GM19452 (cell line): Measurements from ENCODE around the gene MISP.
"Not testable (repeated sequence)": the region's sequence is repeated elsewhere in the genome, so short reads cannot be mapped to it uniquely, and the experiment has no call there.

Source experiments
- ATAC-seq: cut with Tn5 transposase; IDR thresholded peaks from one replicate; pipeline ENCODE4 v1.9.1; 2021; ENCODE audit not compliant: unreplicated experiment

MISP gene, protein sequence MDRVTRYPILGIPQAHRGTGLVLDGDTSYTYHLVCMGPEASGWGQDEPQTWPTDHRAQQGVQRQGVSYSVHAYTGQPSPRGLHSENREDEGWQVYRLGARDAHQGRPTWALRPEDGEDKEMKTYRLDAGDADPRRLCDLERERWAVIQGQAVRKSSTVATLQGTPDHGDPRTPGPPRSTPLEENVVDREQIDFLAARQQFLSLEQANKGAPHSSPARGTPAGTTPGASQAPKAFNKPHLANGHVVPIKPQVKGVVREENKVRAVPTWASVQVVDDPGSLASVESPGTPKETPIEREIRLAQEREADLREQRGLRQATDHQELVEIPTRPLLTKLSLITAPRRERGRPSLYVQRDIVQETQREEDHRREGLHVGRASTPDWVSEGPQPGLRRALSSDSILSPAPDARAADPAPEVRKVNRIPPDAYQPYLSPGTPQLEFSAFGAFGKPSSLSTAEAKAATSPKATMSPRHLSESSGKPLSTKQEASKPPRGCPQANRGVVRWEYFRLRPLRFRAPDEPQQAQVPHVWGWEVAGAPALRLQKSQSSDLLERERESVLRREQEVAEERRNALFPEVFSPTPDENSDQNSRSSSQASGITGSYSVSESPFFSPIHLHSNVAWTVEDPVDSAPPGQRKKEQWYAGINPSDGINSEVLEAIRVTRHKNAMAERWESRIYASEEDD

DNA sequence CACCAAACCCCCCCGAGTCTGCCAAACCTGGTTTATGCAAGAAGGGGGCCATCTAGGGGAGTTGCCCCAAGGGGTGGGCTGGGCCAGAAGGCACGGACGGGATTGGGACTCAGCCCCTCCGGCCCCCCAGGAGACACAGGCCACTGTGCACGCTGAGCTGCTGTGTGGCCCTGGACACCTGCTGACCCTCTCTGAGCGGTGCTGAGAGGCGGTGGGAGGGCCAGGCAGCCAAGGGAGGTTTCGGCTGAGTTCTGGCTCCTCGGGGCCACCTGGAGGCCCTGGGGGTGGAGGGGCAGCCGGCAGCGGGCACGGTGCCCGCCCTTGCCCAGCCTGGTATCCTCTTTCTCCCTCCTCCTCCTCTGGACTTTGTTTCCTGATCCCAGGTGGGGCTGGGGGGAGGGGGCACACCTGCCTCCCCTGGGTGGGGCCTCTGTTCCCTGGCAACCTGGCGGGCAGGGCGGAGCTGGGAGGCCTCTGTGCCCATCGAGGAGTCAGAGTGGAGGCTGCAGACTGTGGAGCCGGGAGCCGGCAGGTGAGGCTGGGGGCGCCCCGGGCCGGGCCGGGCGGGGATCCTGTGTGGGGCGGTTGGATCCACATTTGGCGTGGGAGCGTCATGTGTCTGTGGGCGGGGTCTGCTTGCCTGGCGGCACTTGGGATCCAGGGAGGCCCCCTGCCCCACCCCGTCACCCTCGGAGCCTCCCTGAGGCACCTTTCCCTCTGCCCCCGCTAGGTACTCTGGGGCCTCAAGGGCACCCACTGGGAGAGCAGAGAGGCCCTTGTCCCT lies at the start of gene MISP:
TSS of gene MISP (plus strand) at position 473 of the 784 bp plus-strand sequence. CDS start 5,835 bp downstream, outside the sequence.
- no peak for ATAC-seq

DNA sequence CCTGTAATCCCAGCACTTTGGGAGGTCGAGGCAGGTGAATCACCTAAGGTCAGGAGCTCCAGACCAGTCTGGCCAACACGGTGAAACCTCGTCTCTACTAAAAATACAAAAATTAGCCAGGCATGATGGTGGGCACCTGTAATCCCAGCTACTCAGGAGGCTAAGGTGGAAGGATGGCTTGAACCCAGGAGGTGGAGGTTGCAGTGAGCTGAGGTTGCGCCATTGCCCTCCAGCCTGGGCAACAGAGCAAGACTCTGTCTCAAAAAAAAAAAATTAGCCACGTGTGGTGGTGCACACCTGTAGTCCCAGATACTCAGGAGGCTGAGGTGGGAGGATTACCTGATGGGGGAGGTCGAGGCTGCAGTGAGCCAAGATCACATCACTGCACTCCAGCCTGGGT lies 48.1 kb upstream of the MISP start:
- not testable (repeated sequence) for ATAC-seq

DNA sequence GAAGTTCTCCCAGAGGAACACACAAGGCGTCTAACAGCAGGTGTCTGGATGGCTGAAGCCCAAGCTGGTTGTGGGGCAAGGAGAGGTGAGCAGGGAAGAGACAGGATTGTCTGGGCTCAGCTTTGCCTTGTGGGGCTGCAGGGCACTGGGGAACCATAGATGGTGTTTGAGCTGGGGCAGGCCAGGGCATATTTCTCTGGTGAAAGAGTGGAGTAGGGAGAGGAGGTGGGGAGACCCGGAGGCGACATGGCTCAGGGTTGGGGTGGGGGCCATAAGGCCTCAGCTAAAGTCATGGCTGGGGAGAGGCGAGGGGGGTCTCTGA lies 47.6 kb upstream of the MISP start:
- ATAC-seq: no peak

DNA sequence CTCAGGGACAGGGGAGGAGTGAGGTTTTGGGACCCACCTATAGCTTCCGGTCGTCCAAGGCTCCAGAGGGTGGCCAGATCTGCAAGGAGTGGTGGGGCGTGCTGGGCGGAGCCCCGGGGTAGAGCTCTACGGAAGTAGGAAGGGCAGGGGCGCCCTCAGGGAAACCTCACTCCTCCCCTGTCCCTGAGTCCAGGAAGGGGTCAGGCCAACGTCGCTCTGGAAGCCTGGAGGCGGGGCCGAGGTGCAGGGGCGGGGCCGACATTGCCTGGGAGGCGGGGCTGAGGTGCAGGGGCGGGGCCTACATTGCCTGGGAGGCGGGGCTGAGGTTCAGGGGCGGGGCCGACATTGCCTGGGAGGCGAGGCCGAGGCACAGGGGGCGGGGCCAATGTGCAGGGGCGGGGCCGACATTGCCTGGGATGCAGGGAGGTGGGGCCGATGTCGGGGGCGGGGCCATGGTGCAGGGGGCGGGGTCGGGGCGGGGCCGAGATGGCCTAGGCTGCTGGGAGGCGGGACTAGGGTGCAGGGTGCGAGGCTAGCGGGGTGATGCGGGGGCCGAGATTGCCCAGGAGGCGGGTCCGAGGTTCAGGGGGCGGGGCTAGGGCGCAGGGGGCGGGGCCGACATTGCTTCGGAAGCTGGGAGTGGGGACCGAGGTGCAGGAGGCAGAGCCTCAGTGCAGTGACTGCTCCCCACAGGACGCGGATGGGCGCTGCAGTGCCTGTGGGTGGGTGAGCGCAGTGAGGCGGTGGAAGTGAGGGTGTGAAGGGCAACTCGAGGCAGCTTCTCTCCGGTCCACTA lies 47.1 kb upstream of the MISP start:
- no peak for ATAC-seq

DNA sequence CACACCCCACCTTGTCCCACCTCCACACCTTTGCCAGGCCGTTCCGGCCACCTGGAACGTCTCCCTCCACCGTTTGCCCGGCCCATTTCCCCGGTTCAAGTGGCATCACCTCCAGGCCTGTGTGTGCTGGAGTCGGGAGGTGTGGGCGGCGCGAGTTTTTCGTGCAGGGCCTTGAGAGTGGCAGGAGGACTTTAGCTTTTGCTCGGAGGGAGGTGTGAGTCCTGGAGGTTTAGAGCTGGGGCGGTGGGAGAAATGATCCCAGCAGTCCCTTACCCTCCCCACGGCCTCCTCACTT lies 46.5 kb upstream of the MISP start:
- ATAC-seq: no peak

DNA sequence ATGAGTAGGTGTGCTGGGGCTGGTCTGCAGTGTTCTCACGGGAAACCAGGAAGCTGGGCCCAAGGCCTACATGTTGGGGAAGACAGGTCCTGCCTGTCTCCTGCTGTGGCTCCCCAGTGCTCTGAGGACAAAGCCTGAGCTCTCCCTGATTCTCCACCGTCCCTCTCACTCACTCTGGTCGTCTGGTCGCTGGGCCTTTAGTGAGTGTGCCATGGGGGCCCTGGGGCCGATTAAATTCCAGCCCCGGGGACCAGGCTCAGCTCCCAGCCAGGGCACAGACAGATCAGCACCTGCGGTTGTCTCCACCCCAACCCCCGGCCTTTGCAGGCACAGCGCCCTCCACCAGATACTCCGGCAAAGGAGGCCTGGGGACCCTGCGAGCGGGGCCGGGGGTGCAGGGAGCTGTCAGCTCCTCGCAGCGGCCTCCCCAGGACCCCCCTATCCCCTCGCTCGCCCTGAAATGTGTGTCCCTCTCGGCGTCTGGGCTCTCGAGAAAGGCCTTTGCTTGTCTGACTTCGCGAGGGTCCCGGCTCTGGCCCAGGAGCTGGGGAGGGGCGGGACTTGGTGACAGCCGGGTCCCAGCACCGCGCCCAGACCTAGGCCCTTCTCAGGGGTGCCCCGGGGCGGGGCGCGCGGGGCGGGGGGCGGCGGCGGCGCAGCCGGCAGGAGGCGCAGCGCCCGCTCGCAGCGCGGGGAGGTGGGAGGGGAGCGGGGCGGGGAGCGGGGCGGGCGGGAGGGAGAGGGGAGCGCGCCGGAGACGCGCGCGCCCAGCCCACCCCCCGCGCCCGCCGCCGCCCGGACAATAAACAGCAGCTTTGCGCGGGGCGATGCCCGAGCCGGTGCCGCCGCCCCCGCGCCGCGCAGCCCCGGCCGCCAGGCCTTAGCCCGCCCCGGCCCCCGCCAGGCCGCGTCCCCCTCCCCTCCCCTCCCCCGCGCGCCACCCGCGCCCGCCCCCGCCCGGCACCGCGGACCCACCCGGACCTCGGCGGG lies 42.5 kb upstream of the MISP start, which contains the start of gene PALM:
TSS of gene PALM (plus strand) at position 782 of the 990 bp plus-strand sequence. CDS start 212 bp downstream, outside the sequence.
- no peak for ATAC-seq

DNA sequence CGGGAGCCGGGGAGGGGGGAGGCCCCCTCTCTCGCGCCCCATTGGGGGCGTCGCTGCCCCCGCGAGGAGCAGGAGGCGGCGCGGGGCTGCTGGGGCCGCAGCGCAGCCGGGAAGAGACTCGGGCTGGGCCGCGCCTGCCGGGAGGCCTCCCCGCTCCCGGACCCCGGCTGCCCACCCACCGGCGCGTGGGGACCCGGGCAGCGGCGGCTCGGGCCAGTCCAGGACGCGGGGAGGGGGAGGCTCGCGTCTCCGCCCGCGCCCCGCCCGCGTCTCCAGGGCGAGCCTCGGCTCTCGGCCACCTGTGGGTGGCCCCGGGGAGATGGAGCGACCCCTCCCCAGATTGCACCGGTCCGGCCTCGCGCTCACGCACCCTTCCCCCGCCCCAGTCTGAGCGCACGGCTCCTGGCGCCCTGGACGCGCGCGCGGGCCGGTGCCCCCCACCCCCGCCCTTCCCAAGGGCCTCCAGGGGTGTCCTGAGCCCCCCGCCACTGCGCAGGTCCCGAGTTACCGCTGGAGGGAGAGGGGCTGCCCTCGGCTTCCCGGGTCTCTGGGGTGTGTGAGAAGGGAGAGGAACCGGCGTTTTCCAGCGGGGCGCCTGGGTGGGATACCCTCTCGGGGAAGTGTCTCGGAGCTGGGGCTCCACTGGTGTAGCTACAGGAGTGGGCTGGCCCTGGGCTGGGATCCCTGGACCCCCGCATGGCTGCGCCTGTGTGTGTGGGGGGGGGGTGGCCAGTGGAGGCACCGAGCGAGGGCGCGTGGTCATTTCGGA lies 41.5 kb upstream of the MISP start:
- ATAC-seq: no peak

DNA sequence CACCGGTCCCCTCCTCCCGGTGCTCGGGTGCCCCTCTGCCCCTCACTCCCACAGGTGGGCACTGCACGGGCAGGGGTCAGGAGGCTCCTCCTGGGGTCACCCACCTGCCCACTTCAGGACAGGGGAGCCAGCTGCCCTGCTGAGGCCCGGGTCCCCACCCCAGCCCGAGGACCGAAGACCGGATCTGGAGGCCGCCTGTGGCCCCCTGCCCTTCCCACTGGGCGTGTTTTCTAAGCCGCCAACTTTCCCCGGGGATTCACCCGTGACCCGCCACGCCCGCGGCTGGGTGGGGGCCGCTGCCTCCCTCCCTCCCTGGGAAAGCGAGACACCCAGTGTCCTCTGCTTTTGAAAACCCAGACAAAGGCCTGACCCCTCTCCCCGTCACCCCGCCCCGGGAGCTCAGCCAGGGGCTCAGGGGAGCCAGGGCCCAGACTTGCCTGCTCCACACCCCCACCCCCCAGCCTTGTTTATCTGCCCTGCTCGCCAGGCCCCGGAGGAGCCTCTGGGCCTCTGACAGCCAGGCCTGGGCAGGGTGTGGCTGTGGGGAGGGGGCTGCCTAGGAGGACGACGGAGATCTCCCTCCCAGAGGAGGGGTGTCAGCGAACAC lies 40.8 kb upstream of the MISP start:
- no peak for ATAC-seq

DNA sequence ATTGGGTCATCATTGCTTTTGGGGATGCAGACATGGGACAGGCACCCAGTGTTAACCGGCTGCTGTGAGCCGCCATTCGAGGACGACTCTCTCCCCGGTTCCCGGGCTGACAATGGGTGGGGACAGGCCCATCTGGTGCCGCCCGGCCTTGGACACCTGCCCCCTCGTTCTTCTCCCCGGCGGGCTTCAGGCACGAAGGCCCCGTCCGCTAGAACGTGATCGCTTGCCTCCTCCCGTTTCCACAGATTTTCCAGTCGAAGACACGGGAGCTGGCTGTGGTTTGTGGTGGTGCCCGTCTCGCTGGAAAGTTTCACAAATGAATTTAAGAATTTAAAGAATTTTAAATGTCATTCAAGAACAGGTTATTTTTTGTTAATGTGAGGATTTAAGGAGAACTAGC lies 40.1 kb upstream of the MISP start:
- no peak for ATAC-seq

DNA sequence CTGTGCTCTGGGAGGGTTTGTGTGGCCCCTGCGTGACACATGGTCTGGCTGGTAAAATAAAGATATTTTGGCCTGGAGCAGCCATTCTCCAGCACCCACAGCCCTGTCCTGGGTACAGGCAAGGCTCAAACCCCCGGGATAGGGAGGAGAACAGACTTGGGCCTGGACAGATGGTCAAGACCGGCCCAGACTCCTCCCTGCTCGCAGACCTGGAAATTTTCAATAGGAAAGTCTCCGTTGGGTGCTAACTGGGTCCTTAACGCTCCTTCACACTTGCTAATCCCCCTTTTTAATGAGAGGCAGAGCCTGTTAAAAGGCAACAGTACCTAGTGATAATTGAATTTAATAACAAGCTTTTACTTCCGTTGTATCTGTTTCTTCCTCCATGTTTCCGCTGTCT lies 39.7 kb upstream of the MISP start:
- ATAC-seq: no peak

DNA sequence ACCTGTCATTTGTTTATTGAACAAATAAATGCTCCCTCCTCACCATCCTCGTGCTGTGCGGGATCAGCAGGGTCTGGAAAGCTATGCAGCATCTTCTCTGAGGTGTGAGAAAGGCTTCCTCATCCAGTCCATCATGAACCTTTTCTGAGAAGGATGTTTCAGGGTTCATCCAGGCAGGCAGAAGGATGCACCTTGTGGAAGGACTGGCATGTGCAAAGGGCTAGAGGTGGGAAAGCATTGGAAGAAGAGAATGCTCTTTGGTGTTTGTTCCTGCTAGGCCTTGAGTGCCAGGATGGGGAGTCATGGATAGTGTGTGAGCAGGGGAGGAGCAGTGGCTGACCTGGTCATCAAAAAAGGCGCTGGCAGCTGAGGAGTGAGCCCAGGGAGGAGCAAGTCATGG lies 35.6 kb upstream of the MISP start:
- no peak for ATAC-seq

DNA sequence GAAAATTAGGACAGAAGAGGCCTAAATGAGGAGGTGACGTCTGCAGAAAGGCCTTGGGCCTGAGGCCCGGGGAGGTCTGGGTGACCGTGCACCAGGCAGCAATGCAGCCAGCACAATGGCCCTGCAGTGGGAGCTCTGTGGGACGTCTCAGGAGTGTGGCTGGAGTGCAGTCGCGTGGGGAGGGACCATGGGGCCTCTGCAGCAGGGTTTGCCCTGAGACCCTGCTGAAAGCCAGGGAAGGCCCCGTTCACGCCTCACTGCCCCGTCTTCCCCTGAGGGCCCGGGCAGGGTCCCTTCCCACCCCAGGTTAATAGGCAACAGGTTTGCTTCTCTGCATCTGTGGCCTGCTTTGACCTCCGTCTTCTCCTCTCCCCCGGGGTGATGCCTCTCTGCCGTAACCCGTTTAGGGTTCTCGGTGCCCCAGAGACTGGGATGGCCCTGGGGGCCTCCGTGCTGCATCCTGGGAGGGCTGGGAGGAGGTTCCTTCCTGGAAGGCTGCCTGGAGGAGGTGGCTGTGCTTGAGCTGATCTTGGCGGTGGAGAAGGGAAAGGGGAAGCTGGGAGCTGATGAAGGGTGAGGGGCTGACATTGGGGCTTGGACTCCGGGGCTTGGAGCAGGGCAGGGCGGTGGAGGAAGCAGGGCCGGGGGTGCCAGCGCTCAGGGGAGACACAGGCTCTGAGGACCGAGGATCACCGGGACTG lies 32.5 kb upstream of the MISP start:
- no peak for ATAC-seq

DNA sequence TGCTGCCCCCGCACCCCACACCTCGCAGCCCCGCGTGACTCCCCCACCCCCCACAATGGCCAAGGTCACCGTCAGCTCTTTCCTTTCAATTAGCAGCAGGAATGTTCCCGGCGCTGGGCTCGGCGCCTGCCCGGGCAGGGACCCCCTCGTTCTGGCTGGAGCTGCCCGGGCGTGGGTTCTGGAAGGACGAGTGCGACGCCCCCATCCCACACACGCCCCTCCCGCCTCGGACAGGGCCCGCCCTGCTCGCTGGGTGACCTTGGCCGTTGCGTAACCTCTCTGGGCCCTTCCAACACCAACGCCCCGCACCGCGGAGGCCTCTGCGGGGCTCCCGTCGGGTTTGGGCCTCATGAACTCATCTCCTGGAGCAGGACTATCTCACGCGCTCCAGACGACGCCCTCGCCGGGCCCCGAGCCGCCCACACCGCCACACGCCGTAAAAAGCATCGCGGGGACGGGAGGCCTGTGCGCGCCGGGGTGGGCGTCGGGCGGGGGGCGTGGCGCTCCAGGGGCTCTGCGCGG lies 31.9 kb upstream of the MISP start:
- ATAC-seq: no peak

DNA sequence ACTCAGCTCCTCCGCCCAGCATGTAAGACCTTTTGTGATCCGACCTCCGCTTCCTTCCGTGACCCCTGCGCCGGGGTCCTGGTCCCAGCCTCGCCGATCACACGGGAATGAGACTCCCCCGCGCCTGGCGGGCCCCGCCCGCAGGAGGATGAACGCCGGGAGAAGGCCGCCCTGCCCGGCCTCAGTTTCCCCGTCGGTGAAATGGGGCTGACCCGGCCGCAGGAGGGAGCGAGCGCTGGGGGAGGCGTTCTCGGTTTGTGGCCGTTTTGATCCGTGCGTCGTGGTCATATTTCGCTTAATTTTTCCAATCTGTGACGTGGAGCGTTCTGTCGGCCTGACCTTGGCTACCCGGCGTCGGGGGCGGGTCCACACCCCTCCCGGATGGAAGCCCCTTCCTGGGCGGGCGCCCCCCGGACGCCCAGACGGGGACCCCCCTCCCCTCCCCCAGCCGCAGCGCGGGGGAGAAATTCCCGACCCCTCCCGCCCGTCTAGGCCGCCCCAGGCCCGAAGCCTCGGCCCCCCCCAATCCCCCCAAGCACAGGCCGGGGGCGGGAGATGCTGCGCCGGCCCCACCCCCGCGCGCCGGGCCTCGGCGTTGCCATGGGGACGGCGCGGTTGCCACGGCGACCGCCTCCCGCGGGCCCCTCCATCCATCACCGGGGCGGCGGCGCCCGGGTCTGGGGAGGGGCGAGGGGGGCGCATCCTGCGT lies 31.1 kb upstream of the MISP start:
- ATAC-seq: no peak

DNA sequence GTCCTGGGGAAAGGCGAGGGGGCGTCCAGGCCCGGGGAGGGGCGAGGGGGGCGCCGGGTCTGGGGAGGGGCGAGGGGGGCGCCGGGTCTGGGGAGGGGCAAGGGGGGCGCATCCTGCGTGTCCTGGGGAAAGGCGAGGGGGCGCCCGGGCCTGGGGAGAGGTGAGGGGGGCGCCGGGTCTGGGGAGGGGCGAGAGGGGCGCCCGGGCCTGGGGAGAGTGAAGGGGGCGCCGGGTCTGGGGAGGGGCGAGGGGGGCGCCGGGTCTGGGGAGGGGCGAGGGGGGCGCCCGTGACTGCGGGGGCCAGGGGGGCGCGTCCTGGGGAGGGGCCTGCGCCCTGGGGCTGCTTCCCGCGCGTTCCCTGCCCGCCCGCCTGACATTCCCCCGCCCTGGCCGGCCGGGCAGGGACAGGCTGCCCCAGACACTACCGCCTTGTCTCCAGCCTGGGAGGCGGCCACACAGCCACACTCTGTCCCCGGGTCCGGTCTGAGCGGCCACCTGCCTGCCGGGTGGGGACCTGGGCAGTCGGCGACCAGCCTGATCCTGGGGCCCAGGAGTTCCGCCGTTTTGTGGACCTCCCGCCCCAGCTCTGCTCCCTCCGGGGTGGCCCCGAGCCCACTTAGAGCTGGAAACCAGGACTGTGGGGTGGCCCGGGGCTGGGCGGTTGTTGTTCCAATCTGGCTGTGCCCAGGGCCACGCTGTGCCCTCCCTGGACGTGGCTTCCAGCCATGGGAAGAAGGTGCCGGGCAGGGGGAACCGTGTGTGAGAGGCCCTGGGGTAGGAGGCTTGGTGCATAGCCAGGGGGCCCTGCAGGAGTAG lies 30.4 kb upstream of the MISP start:
- ATAC-seq: no peak

DNA sequence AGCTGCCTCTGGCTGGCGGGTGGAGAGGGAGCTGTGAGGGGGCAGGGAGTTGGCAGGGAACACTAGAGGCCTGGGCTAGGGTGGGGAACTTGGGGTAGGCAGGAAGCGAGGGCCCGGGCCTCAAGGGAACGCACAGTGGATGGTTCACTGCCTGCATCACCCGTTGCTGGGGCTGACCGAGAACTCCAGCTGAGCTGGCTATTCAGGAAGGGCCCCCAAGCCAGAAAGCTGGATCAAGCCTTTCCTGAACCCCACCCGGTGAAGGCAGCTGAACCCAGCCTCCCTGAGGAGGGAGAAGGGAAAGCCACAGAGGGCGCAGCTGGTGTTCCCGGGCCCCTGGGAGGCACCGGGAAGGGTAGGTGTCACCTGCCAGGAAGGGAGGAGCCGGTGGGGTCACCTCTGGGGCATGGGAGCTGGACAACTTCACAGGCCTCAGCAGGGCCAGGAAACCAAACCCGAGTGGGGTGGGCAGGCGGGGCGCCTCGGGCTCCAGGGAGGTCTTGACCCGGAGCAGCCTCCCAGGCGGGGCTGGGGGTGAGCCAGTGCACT lies 28.3 kb upstream of the MISP start:
- no peak for ATAC-seq
